K562 (cell line): ENCODE data around the gene MYO1F. TPM values are rescaled to one million over a fixed set of nuclear protein-coding genes. Genes with fewer than 3 reads are reported as not detected.
"Not testable (repeated sequence)": the region's sequence is repeated elsewhere in the genome, so short reads cannot be mapped to it uniquely, and the experiment has no call there.

ENCODE experiments used
- ATAC-seq: fragments of 200-7000 bp; cut with Tn5 transposase; 3 replicates; pipeline ENCODE4 v1.9.1; 2020; ENCODE audit warnings: moderate library complexity
- BruUV-seq: library from RNA; stranded (reverse); fragments of 400-500 nt; replicated peaks from 2 replicates; lab custom pipeline; 2021; lab: Mats Ljungman, UMichigan
- CTCF ChIA-PET: fragments of 300-600 bp; formaldehyde crosslinking; extraction: SDS; loops from one replicate; lab custom pipeline; 2021; ENCODE audit warnings: low intra/inter-chr PET ratio; lab: Yijun Ruan, JAX
- POLR2A ChIA-PET: fragments of 300-600, 350-650 bp; sonication (Branson Sonifier 250); formaldehyde crosslinking; extraction: SDS; loops from one replicate; lab custom pipeline; 2021; ENCODE audit warnings: antibody characterized with exemption, inconsistent platforms; lab: Yijun Ruan, JAX
- DNase-seq, 4 experiments: peaks; one replicate each; pipeline versions ENCODE4 v3.0.0 to v3.0.0-alpha.2; 2011 to 2018; ENCODE audit warnings: low spot score in 3 of 4, mixed read lengths in 3 of 4; ENCODE audit errors: extremely low read depth in 1 of 4
- FAIRE-seq: peaks from 2 replicates; lab custom pipeline; 2011; peaks lifted over from hg19 to GRCh38; lab: Jason Lieb, UNC
- H2AFZ ChIP-seq: 2 replicates; pipeline ENCODE4 v1.6.0; 2011; ENCODE audit warnings: low read depth, low read length, control low read depth, inconsistent platforms
- H3K27ac ChIP-seq: fragments of 200-600 bp; 3 replicates; pipeline ENCODE4 v1.8.0; 2011; ENCODE audit warnings: low read depth, mild to moderate bottlenecking, control low read depth, inconsistent platforms, low read length, moderate library complexity, mixed read lengths; ENCODE audit errors: extremely low read depth
- H3K27me3 ChIP-seq, 2 experiments: fragments of 300-600 bp in 1 of 2; 2 replicates in 1 of 2; 3 replicates in 1 of 2; pipeline versions ENCODE4 v1.6.0 to v1.8.0; 2011; ENCODE audit warnings: inconsistent platforms in 2 of 2, low read length in 2 of 2, mild to moderate bottlenecking in 1 of 2, mixed read lengths in 1 of 2, moderate library complexity in 1 of 2; ENCODE audit not compliant: control insufficient read depth in 2 of 2, insufficient read depth in 2 of 2
- H3K36me3 ChIP-seq: fragments of 300-600 bp; 3 replicates; pipeline ENCODE4 v1.8.0; 2011; ENCODE audit warnings: mild to moderate bottlenecking, low read length, inconsistent platforms; ENCODE audit not compliant: control insufficient read depth, insufficient read depth
- H3K4me1 ChIP-seq, 2 experiments: fragments of 200-600 bp in 1 of 2; replicated peaks in 1 of 2; 2 replicates in 1 of 2; 3 replicates in 1 of 2; pipeline versions ENCODE4 v1.5.1 to v1.8.0; 2011; ENCODE audit warnings: inconsistent platforms in 2 of 2, low read length in 2 of 2, mild to moderate bottlenecking in 1 of 2, mixed read lengths in 1 of 2, moderate library complexity in 1 of 2; ENCODE audit not compliant: control insufficient read depth in 2 of 2, insufficient read depth in 2 of 2
- H3K4me2 ChIP-seq: 2 replicates; pipeline ENCODE4 v1.6.1; 2011; ENCODE audit warnings: low read length, control low read depth, inconsistent platforms, mixed read lengths; ENCODE audit not compliant: insufficient read depth
- H3K4me3 ChIP-seq: fragments of 200-600 bp; sonication (generic), shearing (Covaris generic); 2 replicates; pipeline ENCODE4 v1.5.1; 2016; ENCODE audit warnings: control low read depth, inconsistent platforms
- H3K79me2 ChIP-seq: fragments of 200-600 bp; 3 replicates; pipeline ENCODE4 v1.8.0; 2011; ENCODE audit warnings: low read length, inconsistent platforms; ENCODE audit not compliant: control insufficient read depth, insufficient read depth
- H3K9ac ChIP-seq, 2 experiments: 2 replicates each; pipeline versions ENCODE4 v1.6.0 to v1.6.1; 2011; ENCODE audit warnings: low read depth in 2 of 2, low read length in 2 of 2, control low read depth in 1 of 2, inconsistent platforms in 1 of 2, mild to moderate bottlenecking in 1 of 2, mixed read lengths in 1 of 2; ENCODE audit not compliant: insufficient read depth in 1 of 2
- H3K9me1 ChIP-seq: one replicate; pipeline ENCODE4 v1.6.0; 2011; ENCODE audit warnings: inconsistent platforms, mild to moderate bottlenecking, low read length, moderate library complexity; ENCODE audit not compliant: control insufficient read depth, insufficient read depth
- H3K9me3 ChIP-seq: replicated peaks from 2 replicates; pipeline ENCODE4 v1.5.1; 2011; ENCODE audit warnings: low read depth, low read length, inconsistent platforms; ENCODE audit not compliant: control insufficient read depth, insufficient read depth
- H4K20me1 ChIP-seq: replicated peaks from 2 replicates; pipeline ENCODE4 v1.6.1; 2011; ENCODE audit warnings: low read length, inconsistent platforms, mixed read lengths; ENCODE audit not compliant: control insufficient read depth, insufficient read depth
- CCAR2 ChIP-seq: fragments of 200-400 bp; formaldehyde crosslinking; IDR thresholded peaks from 2 replicates; pipeline ENCODE4 v1.6.1; 2017; ENCODE audit warnings: mild to moderate bottlenecking, low read depth, low read length
- ILK ChIP-seq: fragments of 450-650 bp; IDR thresholded peaks from 2 replicates; pipeline ENCODE4 v1.6.1; 2016; ENCODE audit warnings: missing genetic modification characterization, low read depth, mild to moderate bottlenecking, missing compliant biosample characterization, moderate library complexity, borderline replicate concordance
- KDM1A ChIP-seq, 2 experiments: fragments of 450-650 bp; IDR thresholded peaks; 2 replicates each; pipeline ENCODE4 v1.6.1; 2016; ENCODE audit warnings: mild to moderate bottlenecking in 2 of 2
- RBM25 ChIP-seq: fragments of 200-400 bp; formaldehyde crosslinking; IDR thresholded peaks from 2 replicates; pipeline ENCODE4 v1.6.1; 2018; ENCODE audit warnings: low read length, low read depth, moderate library complexity; ENCODE audit not compliant: severe bottlenecking
- SRSF3 ChIP-seq: fragments of 200-400 bp; formaldehyde crosslinking; IDR thresholded peaks from 2 replicates; pipeline ENCODE4 v1.6.1; 2016; ENCODE audit warnings: mild to moderate bottlenecking, low read length, moderate library complexity; ENCODE audit not compliant: insufficient read depth
- TEAD1 ChIP-seq, 2 experiments: fragments of 450-650 bp in 1 of 2; sonication (generic) in 1 of 2; formaldehyde crosslinking; IDR thresholded peaks; 2 replicates each; pipeline versions ENCODE4 v1.4.0 to v1.8.0; 2020 to 2022; ENCODE audit warnings: mild to moderate bottlenecking in 2 of 2, missing genetic modification reagents in 1 of 2
- ZNF224 ChIP-seq: sonication (generic); formaldehyde crosslinking; IDR thresholded peaks from 2 replicates; pipeline ENCODE4 v1.8.0; 2022; ENCODE audit warnings: mild to moderate bottlenecking, missing genetic modification reagents
- ZNF274 ChIP-seq: IDR thresholded peaks from 2 replicates; pipeline ENCODE4 v1.6.1; 2011; ENCODE audit warnings: low read depth, mild to moderate bottlenecking, low read length, moderate library complexity, borderline replicate concordance
- WGBS: fragments of 100-300 bp; shearing (Covaris generic); methylation state at CpG from one replicate; pipeline ENCODE4 v1.1.6; 2016; ENCODE audit warnings: low coverage, mixed read lengths; ENCODE audit not compliant: insufficient coverage; ENCODE audit errors: missing lambda C conversion rate; 5-methylcytosine and 5-hydroxymethylcytosine counted together
- in situ Hi-C: fragments of 300-500 bp; cut with MboI; formaldehyde crosslinking; loops from 4 replicates; pipeline ENCODE4 v1.15.0; 2018; ENCODE audit warnings: inconsistent platforms, mixed read lengths
- intact Hi-C: fragments of 100-400 bp; cut with micrococcal nuclease; formaldehyde crosslinking; loops from 2 replicates; pipeline ENCODE4 v1.14.2; 2022
- polyA plus RNA-seq, 8 experiments: library from polyadenylated mRNA; depleted of rRNA in 4 of 8; stranded (reverse) in 5 of 8; unstranded in 3 of 8; fragments of >200 nt; fragmentation: Nextera tagmentation in 2 of 8; fragmentation: Illumina TruSeq in 1 of 8; extraction: Ambion mirVana in 2 of 8; extraction: Trizol in 1 of 8; gene quantifications; 2 replicates each; pipeline versions ENCODE4 v1.2.1 to v1.2.3, GENCODE V29; 2011 to 2014; ENCODE audit warnings: inconsistent platforms in 1 of 8, missing spikeins in 1 of 8
- total RNA-seq, 7 experiments: library from RNA; depleted of rRNA in 6 of 7; stranded (reverse); fragments of >200 nt in 6 of 7; fragmentation: Illumina TruSeq in 2 of 7; extraction: Trizol in 2 of 7; gene quantifications; 2 replicates each; pipeline versions ENCODE4 v1.2.1 to v1.2.3, GENCODE V29; 2011 to 2021; ENCODE audit warnings: low replicate concordance in 1 of 7

Gene MYO1F
- total and polyA plus RNA-seq, 9 of the 15 experiments (the other 6 are each of a cell fraction or from before 2014, with no cell fraction given), result 0.78 to 9.4 (median 4.3) TPM

GRCh38 chr19:8617984-8618383 lies 40.7 kb upstream of the MYO1F start (continued):
- TF ChIP-seq ZNF224 (no peak), SRSF3 (no peak), CCAR2 (no peak), ILK (tag) (no peak), ZNF274 (no peak), TEAD1 (CRISPR knock-in tag; IDR thresholded peaks at IDR 0.05) (no peak), RBM25 (peak; percentile 84), KDM1A (IDR thresholded peaks at IDR 0.05) (peak; percentile 34 to 61; a peak in 1 of 4 replicates)

- H3K27ac ChIP-seq, BruUV-seq, H3K4me2 ChIP-seq, H3K4me1 ChIP-seq, H3K9ac ChIP-seq, FAIRE-seq, H2AFZ ChIP-seq, CTCF ChIA-PET, H3K9me3 ChIP-seq, DNase-seq, H3K4me3 ChIP-seq, H3K36me3 ChIP-seq, H3K9me1 ChIP-seq, H4K20me1 ChIP-seq, H3K79me2 ChIP-seq, ATAC-seq: not testable (repeated sequence)
- in situ Hi-C loops, result loop anchor here (10.0 kb wide), 1 partner anchor 77 kb away; the partner anchor contains the start of gene ACTL9
- POLR2A ChIA-PET, result interaction anchor here (0.6 kb wide), 1 partner anchor 569 kb away, joined by 3 read pairs; no protein-coding TSS in a partner anchor
- WGBS, result 22% methylated on average over 12 of the region's 15 CpGs
- H3K27me3 ChIP-seq, result peaks cover 11 to 24% of the 10 kb centered on the region in 2 experiments; a peak in 3 of 5 replicates
- intact Hi-C loops, result loop anchor here (10.0 kb wide), 1 partner anchor 77 kb away; the partner anchor contains the start of gene ACTL9
Measured at GRCh38 chr19:8617325-8617724, 40.1 kb upstream of the MYO1F start.
